Activated CD8-positive, alpha-beta T cell treated with anti-CD3 and anti-CD28 coated beads for 36 hours (primary cell): ENCODE results near the gene ELP5. TPM values are rescaled to one million over a fixed set of nuclear protein-coding genes. Genes with fewer than 3 reads are reported as not detected.

Experiments used
- ATAC-seq: fragments of 200-7000 bp; cut with Tn5 transposase; one replicate; pipeline ENCODE4 v1.10.0; 2021; ENCODE audit warnings: mild to moderate bottlenecking, moderate library complexity
- CTCF ChIA-PET: fragments of 350-600 bp; sonication (Branson Sonifier 250); formaldehyde crosslinking; loops from one replicate; lab custom pipeline; 2021; ENCODE audit warnings: antibody characterized with exemption; lab: Charles Lee
- POLR2A ChIA-PET: fragments of 350-600 bp; sonication (Branson Sonifier 250); formaldehyde crosslinking; loops from one replicate; lab custom pipeline; 2021; ENCODE audit warnings: antibody characterized with exemption; lab: Charles Lee
- DNase-seq: peaks from one replicate; pipeline ENCODE4 v3.0.0-alpha.2; 2020
- H3K27ac Mint-ChIP-seq: one replicate; pipeline ENCODE4 v1.8.0; 2021; ENCODE audit warnings: mild to moderate bottlenecking, mixed read lengths
- H3K27me3 Mint-ChIP-seq: one replicate; pipeline ENCODE4 v1.8.0; 2021; ENCODE audit warnings: mixed read lengths
- H3K36me3 Mint-ChIP-seq: one replicate; pipeline ENCODE4 v1.8.0; 2021; ENCODE audit warnings: low read depth, mixed read lengths
- H3K4me1 Mint-ChIP-seq: one replicate; pipeline ENCODE4 v1.8.0; 2021; ENCODE audit warnings: low read depth, mixed read lengths
- H3K4me3 Mint-ChIP-seq: one replicate; pipeline ENCODE4 v1.8.0; 2021; ENCODE audit warnings: mild to moderate bottlenecking, moderate library complexity, mixed read lengths
- H3K9me3 Mint-ChIP-seq: one replicate; pipeline ENCODE4 v1.8.0; 2021; ENCODE audit warnings: mixed read lengths
- CTCF ChIP-seq: fragments of 200-600 bp; IDR thresholded peaks from one replicate; pipeline ENCODE4 v1.8.0; 2022; ENCODE audit warnings: antibody characterized with exemption, mild to moderate bottlenecking
- intact Hi-C: fragments of 100-400 bp; cut with micrococcal nuclease; formaldehyde crosslinking; loops from one replicate; pipeline ENCODE4 v1.10.0; 2022
- total RNA-seq, 2 experiments: library from RNA; stranded (reverse); gene quantifications; one replicate each; pipeline ENCODE4 v1.2.3, GENCODE V29; 2021

Gene ELP5
- total RNA-seq, 2 experiments from 2014 or later, result 80.2 to 85.4 TPM

- no peaks in the 10 kb centered on the region for H3K9me3 Mint-ChIP-seq
- no peak for DNase-seq
- H3K4me3 Mint-ChIP-seq, result no peak overlapping the region
- no peak for ATAC-seq
- intact Hi-C loops, result no loop called here
- ChIA-PET POLR2A (interaction anchor here (1.4 kb wide), 1 partner anchor 85 kb away, joined by 5 read pairs; no protein-coding TSS in a partner anchor), CTCF (no interaction called here)
- TF ChIP-seq CTCF, result no peak
- peaks cover 42% of the 10 kb centered on the region for H3K36me3 Mint-ChIP-seq
- H3K27me3 Mint-ChIP-seq, result no peaks in the 10 kb centered on the region
- peaks cover 28% of the 10 kb centered on the region for H3K4me1 Mint-ChIP-seq
- H3K27ac Mint-ChIP-seq, result no peak overlapping the region
These were observed 23.1 kb upstream of the ELP5 start for GRCh38 chr17:7228920-7229319.

GRCh38 chr17:7229504-7229903, 22.5 kb upstream of the ELP5 start:
- DNase-seq (no peak), ATAC-seq (no peak)
- CTCF ChIA-PET, result interaction anchor here (1.3 kb wide), 1 partner anchor 9 kb away, joined by 6 read pairs; no protein-coding TSS in a partner anchor
- Mint-ChIP-seq H3K9me3 (no peaks in the 10 kb centered on the region), H3K4me1 (peaks cover 30% of the 10 kb centered on the region), H3K27ac (no peak overlapping the region), H3K4me3 (no peak overlapping the region), H3K27me3 (peaks cover 2% of the 10 kb centered on the region), H3K36me3 (peaks cover 41% of the 10 kb centered on the region)
- intact Hi-C loops, result no loop called here
- POLR2A ChIA-PET, result interaction anchor here (1.4 to 15.6 kb wide), 2 partner anchors 10 to 85 kb away, joined by 5 to 261 read pairs; partner anchors contain the start of genes ACADVL and DLG4
- TF ChIP-seq CTCF, result no peak

- peaks cover 2% of the 10 kb centered on the region for H3K27me3 Mint-ChIP-seq
- POLR2A ChIA-PET, result interaction anchor here (15.6 kb wide), 1 partner anchor 13 kb away, joined by 261 read pairs; the partner anchor contains the start of genes ACADVL and DLG4
These were observed 19.9 kb upstream of the ELP5 start for GRCh38 chr17:7232114-7232513.

GRCh38 chr17:7233701-7234082, 18.3 kb upstream of the ELP5 start:
- CTCF ChIA-PET, result interaction anchor here (1.0 to 4.3 kb wide), 3 partner anchors 13 to 188 kb away, joined by 4 to 22 read pairs (median 5); partner anchors contain the start of genes ACADVL and DLG4
- intact Hi-C loops, result no loop called here
- no peaks in the 10 kb centered on the region for H3K9me3 Mint-ChIP-seq
- peak overlapping the region; percentile 99 for H3K4me3 Mint-ChIP-seq
- no peak for TF ChIP-seq CTCF
- H3K36me3 Mint-ChIP-seq, result peaks cover 49% of the 10 kb centered on the region
- DNase-seq (no peak), ATAC-seq (peak; percentile 15)
- H3K4me1 Mint-ChIP-seq, result peaks cover 46% of the 10 kb centered on the region
- POLR2A ChIA-PET, result interaction anchor here (1.0 to 15.6 kb wide), 7 partner anchors 8 to 104 kb away, joined by 3 to 261 read pairs (median 4); partner anchors contain the start of genes ACADVL, DLG4 and GABARAP
- peak overlapping the region; percentile 96 for H3K27ac Mint-ChIP-seq
- H3K27me3 Mint-ChIP-seq, result peaks cover 2% of the 10 kb centered on the region

More at GRCh38 chr17:7232114-7232513, 19.9 kb upstream of the ELP5 start:
- DNase-seq (no peak), ATAC-seq (no peak)
- CTCF ChIA-PET, result interaction anchor here (4.3 kb wide), 1 partner anchor 12 kb away, joined by 22 read pairs; the partner anchor contains the start of genes ACADVL and DLG4
- no peak for TF ChIP-seq CTCF
- no peaks in the 10 kb centered on the region for H3K9me3 Mint-ChIP-seq
- intact Hi-C loops, result no loop called here
- H3K36me3 Mint-ChIP-seq, result peaks cover 59% of the 10 kb centered on the region
- H3K4me1 Mint-ChIP-seq, result peaks cover 51% of the 10 kb centered on the region
- H3K27ac Mint-ChIP-seq, result peak overlapping the region; percentile 48
- peak overlapping the region; percentile 99 for H3K4me3 Mint-ChIP-seq
